B cell (primary cell): ENCODE data around the gene MYO1B.

Experiments
- EZH2 ChIP-seq: IDR thresholded peaks from 2 replicates; pipeline ENCODE4 v1.6.1; 2012; ENCODE audit warnings: borderline replicate concordance, low read depth, mild to moderate bottlenecking, moderate library complexity, low read length; ENCODE audit not compliant: insufficient read depth, poor library complexity, severe bottlenecking
- TF ChIP-seq, protein P1 (sequence below): fragments of 200-600 bp; IDR thresholded peaks from one replicate; pipeline ENCODE4 v1.8.0; 2022; ENCODE audit warnings: antibody characterized with exemption, mild to moderate bottlenecking

DNA sequence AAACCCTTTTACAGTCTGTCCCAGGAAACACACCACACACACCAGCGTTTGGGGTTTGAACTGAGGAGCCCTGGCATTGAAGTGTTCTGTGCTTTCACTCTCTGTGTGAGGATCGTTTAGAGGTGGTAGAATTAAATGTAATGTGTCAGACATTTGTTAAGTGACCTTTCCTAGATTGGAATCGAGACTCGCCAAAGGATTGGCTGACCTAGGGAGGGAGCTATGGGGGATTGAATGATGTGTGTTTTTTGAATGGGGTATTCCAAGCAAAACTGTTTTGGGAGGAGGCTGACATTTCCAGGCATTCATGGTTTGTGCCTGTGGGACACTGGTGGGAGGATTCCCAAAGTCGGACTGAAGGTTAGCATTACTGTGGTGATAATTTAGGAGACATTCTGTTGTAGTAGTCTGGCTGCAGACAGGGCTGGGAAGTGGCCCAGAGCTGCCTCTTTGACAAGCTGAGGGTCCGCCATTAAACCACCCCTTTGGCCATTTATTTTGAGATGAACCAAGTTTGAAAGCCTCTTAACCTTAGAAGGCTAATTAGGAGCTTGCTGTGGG, 1.7 kb downstream of the MYO1B start:
- TF ChIP-seq, protein P1, sequence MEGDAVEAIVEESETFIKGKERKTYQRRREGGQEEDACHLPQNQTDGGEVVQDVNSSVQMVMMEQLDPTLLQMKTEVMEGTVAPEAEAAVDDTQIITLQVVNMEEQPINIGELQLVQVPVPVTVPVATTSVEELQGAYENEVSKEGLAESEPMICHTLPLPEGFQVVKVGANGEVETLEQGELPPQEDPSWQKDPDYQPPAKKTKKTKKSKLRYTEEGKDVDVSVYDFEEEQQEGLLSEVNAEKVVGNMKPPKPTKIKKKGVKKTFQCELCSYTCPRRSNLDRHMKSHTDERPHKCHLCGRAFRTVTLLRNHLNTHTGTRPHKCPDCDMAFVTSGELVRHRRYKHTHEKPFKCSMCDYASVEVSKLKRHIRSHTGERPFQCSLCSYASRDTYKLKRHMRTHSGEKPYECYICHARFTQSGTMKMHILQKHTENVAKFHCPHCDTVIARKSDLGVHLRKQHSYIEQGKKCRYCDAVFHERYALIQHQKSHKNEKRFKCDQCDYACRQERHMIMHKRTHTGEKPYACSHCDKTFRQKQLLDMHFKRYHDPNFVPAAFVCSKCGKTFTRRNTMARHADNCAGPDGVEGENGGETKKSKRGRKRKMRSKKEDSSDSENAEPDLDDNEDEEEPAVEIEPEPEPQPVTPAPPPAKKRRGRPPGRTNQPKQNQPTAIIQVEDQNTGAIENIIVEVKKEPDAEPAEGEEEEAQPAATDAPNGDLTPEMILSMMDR, result no peak
- no peak for TF ChIP-seq EZH2
